ENCODE results near the gene TUT7. TPM values are rescaled to one million over a fixed set of nuclear protein-coding genes. Genes with fewer than 3 reads are reported as not detected.
"Not testable (repeated sequence)": the region's sequence is repeated elsewhere in the genome, so short reads cannot be mapped to it uniquely, and the experiment has no call there.

TUT7 gene
- total RNA-seq, 3 donors from 2014 or later, result 26.4 to 36.7 (median 29.8) TPM

DNA sequence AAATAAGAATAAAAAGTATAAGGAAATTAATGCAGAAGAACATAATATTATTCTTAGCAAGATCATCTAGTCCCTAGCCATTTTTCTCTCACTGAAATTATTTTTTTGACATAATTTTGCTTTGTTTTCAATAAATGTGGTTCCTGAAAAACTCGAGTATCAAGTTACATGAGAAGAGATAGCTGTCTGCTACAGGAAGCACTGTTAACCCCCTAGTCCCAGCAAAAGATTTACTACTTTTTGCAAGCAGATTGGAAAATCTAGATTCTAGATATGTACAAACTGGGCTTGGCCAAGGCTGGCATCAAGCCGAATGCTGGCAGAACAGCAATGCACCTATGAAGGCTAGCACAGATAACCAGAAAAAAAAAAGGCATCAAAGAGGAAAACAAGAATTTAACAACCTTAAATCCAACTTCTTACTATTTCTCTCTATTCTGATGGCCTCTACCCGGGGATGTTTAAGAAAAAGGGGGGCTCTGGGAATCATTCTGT, 49.9 kb downstream of the TUT7 start:
- no peak for ATAC-seq
- Mint-ChIP-seq H3K4me3 (no peak overlapping the region), H3K27me3 (ENCODE audit: low read depth) (no peaks in the 10 kb centered on the region), H3K9me3 (no peaks in the 10 kb centered on the region), H3K4me1 (ENCODE audit: low read depth) (peaks cover 18% of the 10 kb centered on the region), H3K36me3 (ENCODE audit: insufficient read depth) (peaks cover 55% of the 10 kb centered on the region)
- DNase-seq, result no peak

DNA sequence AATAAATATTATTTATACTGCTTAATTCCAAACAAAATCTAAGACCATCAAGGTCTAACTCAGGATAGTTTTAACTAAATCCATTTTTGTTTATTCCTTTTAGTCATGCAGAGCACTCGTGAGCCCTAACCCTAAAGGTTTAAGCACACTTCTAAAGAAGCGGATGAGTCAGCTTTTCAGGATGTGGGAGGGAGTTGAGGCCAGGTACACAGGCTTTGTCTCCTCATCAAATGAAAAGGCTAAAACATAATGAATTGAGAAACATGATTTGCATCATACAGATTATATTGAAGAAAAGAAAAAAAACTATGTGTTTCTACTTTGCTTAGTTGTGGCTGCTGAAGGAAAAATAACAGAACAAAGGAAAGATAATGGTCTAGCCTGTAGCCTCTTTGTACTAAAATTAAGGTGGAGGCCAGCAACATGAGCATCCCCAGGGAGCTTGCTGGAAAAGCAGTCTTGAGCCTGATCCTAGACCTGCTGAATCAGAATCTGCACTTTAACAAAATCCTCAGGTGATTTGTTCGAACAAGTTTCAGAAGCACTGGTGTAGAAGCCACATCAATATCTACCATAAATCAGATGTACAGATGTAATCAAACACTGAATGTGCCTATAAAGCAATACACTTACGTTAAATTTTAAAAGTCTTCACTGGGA, 50.8 kb downstream of the TUT7 start:
- H3K4me1 Mint-ChIP-seq (ENCODE audit: low read depth), result peaks cover 18% of the 10 kb centered on the region
- H3K36me3 Mint-ChIP-seq (ENCODE audit: insufficient read depth), result peaks cover 53% of the 10 kb centered on the region
- no peaks in the 10 kb centered on the region for H3K27me3 Mint-ChIP-seq (ENCODE audit: low read depth)
- DNase-seq (peak; percentile 47), ATAC-seq (peak; percentile 98)
- no peaks in the 10 kb centered on the region for H3K9me3 Mint-ChIP-seq
- peak overlapping the region; percentile 57 for H3K4me3 Mint-ChIP-seq

DNA sequence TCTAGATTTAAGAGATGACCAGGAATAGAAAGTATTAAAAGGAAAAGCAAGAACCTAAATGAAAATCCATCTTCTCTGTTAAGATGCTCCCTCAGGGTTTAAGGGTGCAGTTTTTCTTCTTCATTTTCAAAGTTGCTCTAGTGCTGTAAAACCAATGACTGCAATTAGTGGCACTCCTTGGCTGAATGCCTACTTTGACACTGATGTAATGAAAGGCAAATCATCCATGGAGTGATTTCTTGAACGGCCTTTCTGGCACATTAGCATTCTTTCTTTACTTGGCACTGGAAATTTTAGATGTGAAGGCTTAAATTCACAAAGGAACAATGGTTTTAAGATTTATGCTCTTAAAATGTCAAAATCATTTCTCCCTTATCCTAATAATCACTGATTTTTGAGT, 52.5 kb downstream of the TUT7 start:
- H3K4me1 Mint-ChIP-seq (ENCODE audit: low read depth), result peaks cover 18% of the 10 kb centered on the region
- peaks cover 53% of the 10 kb centered on the region for H3K36me3 Mint-ChIP-seq (ENCODE audit: insufficient read depth)
- H3K9me3 Mint-ChIP-seq, result no peaks in the 10 kb centered on the region
- ATAC-seq (no peak), DNase-seq (no peak)
- H3K27me3 Mint-ChIP-seq (ENCODE audit: low read depth), result no peaks in the 10 kb centered on the region
- no peak overlapping the region for H3K4me3 Mint-ChIP-seq

DNA sequence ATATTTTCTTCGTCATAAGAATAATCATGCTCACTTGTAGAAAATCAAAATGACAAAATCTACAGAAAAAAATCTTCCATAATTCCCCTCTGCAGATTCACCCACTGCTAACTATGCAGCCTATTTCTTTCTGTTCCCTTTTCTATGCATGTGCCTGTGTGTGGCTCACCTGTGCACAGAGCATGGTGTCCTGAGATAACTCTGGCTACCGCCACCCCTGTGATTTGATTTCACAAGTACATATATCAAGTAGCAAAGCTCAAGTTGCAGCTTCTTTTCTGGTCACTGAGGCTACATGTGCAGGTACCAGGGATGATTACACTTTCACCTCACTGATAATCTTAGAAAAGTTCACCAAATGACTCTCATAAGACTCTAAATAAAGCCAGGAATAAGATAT, 53.5 kb downstream of the TUT7 start:
- Mint-ChIP-seq H3K4me3 (no peak overlapping the region), H3K4me1 (ENCODE audit: low read depth) (peaks cover 16% of the 10 kb centered on the region), H3K27me3 (ENCODE audit: low read depth) (no peaks in the 10 kb centered on the region), H3K36me3 (ENCODE audit: insufficient read depth) (peaks cover 49% of the 10 kb centered on the region), H3K9me3 (no peaks in the 10 kb centered on the region)
- DNase-seq (no peak), ATAC-seq (no peak)

DNA sequence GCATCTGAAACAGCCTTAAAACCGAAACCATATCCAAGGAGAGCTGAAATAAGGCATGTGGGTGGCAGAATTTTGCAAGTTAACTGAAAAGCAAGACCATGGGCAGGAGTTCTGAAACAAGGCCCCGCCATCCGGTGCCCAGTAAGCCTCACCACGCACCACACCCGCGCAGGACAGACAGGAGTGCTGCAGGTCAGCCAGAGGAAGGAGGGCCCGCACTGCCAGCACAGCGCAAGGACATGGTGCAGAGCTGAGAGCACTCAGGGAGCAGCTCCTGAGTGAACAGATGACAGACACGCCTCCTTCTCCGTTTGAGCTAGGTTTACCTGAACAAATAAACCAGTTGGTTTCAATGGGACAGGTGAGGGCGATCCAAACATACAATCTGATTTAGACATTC, 55.3 kb downstream of the TUT7 start:
- H3K4me1 Mint-ChIP-seq (ENCODE audit: low read depth), result peaks cover 9% of the 10 kb centered on the region
- H3K36me3 Mint-ChIP-seq (ENCODE audit: insufficient read depth), result peaks cover 42% of the 10 kb centered on the region
- DNase-seq (no peak), ATAC-seq (no peak)
- no peaks in the 10 kb centered on the region for H3K27me3 Mint-ChIP-seq (ENCODE audit: low read depth)
- H3K4me3 Mint-ChIP-seq, result no peak overlapping the region
- H3K9me3 Mint-ChIP-seq, result no peaks in the 10 kb centered on the region

DNA sequence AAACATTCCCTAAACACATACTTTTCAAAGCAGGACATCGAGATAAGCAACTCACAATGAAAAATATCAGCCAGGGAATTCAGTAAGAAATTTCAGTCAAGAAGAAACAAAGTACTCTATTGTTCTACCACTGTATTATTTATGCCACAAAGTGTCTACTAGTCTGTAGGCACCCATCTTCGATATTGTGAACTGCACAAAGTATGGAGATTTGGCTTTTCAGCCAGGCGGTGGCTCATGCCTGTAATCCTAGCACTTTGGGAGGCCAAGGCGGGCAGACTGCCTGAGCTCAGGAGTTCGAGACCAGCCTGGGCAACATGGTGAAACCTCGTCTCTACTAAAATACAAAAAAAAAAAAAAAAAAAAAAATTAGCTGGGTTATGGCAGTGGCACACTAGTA, 63.9 kb downstream of the TUT7 start:
- not testable (repeated sequence) for H3K27me3 Mint-ChIP-seq (ENCODE audit: low read depth); H3K9me3 Mint-ChIP-seq; H3K4me3 Mint-ChIP-seq; H3K4me1 Mint-ChIP-seq (ENCODE audit: low read depth); ATAC-seq; DNase-seq
- peaks cover 16% of the 10 kb centered on the region for H3K36me3 Mint-ChIP-seq (ENCODE audit: insufficient read depth)

DNA sequence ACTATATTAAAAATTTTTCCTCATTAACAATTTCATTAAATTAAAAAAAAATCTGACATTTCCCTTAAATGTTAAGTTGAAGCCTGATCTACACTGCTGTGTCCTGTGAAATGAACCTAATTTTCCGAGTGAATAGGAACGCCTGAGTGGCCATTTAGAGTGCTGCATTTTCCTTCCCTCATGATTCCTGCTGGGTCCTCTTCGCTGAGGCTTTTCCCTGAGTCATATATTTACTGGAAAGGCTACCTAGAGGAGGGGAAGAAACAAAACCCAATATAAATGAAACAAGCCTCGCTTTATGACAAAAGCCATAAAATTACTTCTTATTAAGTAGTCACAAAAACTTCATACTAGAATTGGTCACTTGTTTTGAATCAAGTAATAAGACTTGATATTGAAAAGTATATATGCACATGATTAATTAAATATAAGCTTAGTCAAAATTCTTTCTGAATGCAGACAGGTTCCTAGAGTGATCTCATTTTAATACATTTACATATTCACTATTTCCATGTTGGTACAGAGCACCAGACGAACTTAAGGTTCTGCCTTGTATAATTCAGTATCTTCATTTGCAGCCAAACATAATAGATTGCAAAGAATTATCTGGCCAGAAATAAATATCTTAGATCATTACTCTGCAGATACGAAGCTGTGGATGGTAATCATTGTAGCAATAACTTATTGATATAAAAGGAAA, 65.6 kb downstream of the TUT7 start:
- no peaks in the 10 kb centered on the region for H3K27me3 Mint-ChIP-seq (ENCODE audit: low read depth)
- H3K4me1 Mint-ChIP-seq (ENCODE audit: low read depth), result peaks cover 2% of the 10 kb centered on the region
- H3K4me3 Mint-ChIP-seq, result no peak overlapping the region

DNA sequence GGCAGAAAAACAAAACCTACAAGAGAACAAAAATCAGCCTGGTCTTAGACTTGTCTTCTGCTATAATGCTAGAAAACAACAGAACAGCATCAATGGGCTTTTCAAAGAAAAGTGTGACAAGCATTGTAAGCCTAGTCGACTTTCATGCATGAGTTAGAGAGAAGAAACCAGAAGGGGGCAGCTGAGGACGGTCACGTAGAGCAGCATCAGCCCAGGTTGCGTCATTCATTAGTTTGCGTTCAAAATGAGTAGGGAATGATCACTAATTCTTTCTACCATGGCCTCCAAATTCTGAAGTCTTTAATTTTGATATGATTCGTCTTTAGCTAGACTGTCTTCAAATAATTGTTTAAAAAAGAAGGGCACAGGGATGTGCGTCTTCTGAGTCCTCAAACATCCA, 67.2 kb downstream of the TUT7 start:
- peaks cover 9% of the 10 kb centered on the region for H3K4me1 Mint-ChIP-seq (ENCODE audit: low read depth)
- no peak overlapping the region for H3K4me3 Mint-ChIP-seq
- H3K9me3 Mint-ChIP-seq, result no peaks in the 10 kb centered on the region
- no peaks in the 10 kb centered on the region for H3K27me3 Mint-ChIP-seq (ENCODE audit: low read depth)
- ATAC-seq (no peak), DNase-seq (no peak)
- H3K36me3 Mint-ChIP-seq (ENCODE audit: insufficient read depth), result peaks cover 7% of the 10 kb centered on the region

More for the DNA sequence above, 65.6 kb downstream of the TUT7 start:
- H3K9me3 Mint-ChIP-seq, result no peaks in the 10 kb centered on the region
- DNase-seq (no peak), ATAC-seq (no peak)
- peaks cover 11% of the 10 kb centered on the region for H3K36me3 Mint-ChIP-seq (ENCODE audit: insufficient read depth)

DNA sequence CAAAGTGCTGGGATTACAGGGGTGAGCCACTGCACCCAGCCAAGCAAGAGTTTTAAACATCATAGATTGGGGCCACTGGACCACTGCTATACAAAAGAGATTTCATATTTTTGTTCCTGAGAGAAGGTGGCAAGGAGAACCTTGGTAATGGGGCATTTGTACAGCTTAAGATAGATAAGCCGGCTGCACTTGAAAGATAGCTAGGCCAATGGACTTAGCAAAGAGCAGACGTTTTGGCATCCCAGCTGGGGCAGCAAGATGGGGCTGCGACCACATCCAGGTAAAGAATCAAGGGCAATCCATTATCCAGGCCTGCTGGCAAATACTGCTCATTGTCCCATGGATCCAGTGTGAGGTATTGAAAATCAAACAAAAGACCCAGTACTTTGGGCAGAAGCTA, 67.9 kb downstream of the TUT7 start:
- ATAC-seq (no peak), DNase-seq (no peak)
- peaks cover 12% of the 10 kb centered on the region for H3K4me1 Mint-ChIP-seq (ENCODE audit: low read depth)
- no peaks in the 10 kb centered on the region for H3K27me3 Mint-ChIP-seq (ENCODE audit: low read depth)
- no peaks in the 10 kb centered on the region for H3K9me3 Mint-ChIP-seq
- H3K4me3 Mint-ChIP-seq, result no peak overlapping the region
- H3K36me3 Mint-ChIP-seq (ENCODE audit: insufficient read depth), result peaks cover 7% of the 10 kb centered on the region

DNA sequence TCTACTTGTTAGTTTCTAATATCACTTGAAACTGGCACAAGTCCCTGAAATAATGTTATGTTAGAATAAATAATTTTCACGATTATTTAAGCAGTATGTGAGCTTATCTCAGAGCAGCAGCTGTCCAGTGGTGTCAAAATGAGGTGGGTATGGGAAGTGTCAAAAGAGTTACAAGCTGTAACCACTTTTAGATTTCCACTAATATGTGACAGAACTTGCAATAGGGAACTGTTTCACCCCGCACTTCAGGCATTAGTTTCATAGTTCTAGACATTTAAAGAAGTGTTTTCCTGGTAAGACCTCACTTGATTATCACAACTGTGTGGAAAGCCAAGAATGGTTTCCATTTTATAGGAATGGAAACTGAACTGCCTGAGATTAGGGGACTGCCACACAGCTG, 68.9 kb downstream of the TUT7 start:
- Mint-ChIP-seq H3K27me3 (ENCODE audit: low read depth) (no peaks in the 10 kb centered on the region), H3K4me1 (ENCODE audit: low read depth) (peaks cover 19% of the 10 kb centered on the region), H3K36me3 (ENCODE audit: insufficient read depth) (peaks cover 7% of the 10 kb centered on the region)

DNA sequence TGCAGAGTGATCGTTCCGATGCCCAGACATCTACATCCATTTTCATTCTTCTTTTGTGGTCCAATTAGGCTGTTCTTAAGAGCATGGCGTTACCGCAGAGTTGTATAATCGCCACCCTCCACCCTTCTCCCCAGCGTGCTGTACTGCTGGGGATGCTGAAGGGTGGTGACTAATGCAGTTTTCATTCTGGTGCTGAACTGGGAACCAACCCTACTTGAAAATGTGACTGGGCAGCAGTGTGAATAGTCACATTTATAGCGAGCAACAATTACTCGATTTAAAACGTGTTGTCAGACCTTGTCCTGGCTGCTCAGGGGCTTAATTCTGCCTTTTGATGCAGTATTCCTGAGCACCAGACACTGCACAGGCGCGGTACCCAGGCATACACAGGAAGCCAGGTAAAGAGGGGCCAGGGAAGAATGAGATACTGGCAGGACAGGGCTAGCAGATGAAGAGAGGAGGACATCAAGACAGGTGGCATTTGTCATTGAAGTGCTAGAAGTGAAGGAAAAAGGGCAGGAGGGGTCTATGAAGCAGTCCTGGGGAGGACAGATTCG, 71.2 kb downstream of the TUT7 start:
- ATAC-seq (peak; percentile 71 to 73), DNase-seq (no peak)
- Mint-ChIP-seq H3K4me3 (peak overlapping the region; percentile 88), H3K27me3 (ENCODE audit: low read depth) (no peaks in the 10 kb centered on the region), H3K36me3 (ENCODE audit: insufficient read depth) (peaks cover 16% of the 10 kb centered on the region), H3K4me1 (ENCODE audit: low read depth) (peaks cover 34% of the 10 kb centered on the region), H3K9me3 (no peaks in the 10 kb centered on the region)

More for the DNA sequence above, 68.9 kb downstream of the TUT7 start:
- no peak for DNase-seq
- ATAC-seq, result no peak
- Mint-ChIP-seq H3K4me3 (no peak overlapping the region), H3K9me3 (no peaks in the 10 kb centered on the region)

DNA sequence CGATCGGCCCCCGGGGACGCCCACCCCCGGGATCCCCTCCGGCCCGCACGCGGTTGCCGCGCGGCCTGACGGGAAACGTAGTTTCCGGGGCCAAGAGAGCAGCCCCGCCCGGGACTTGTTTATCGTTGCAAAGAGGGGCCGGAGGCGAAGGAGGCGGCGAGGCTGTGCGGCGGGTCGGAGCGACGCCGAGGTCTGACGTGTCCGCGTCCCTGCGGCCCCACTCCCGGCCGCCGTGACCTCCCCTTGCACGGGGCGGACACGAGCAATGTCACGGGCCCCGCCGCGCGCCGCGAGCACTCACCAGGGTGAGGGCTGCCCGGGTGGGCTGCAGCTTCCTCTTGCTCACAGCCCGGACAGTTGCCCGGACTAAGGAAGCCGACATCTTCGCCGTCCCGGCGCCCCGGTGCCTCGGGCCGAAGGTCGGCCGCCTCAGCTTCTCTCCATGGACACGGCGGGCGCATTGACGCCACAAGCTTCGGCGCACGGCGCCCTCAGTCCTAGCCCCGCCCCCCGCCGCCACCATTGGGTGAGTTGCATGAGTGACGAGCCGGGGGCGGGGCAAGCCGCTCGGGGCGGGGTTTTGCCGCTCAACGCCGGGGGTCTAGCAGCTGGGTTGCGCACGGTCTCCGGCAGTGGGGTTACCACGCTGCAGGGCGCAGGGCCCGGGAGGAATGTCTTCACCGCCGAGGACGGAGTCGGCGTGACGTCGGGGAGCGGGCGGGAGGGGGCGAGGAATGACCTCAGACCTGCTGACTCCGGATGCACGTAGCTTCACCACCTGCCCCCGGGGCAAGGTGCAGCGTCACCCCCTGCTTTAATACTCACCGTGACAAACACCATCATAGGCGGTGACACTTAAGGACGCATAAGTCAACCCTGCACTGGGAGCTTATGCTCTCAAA, 71.9 kb downstream of the TUT7 start, which contains the start of gene ISCA1:
ISCA1 (minus strand) TSS at position 462 of the 902 bp plus-strand sequence; CDS start at position 382, 80 bp downstream.
- DNase-seq, result peak; percentile 98
- peak; percentile 83 to 85 for ATAC-seq
- peaks cover 16% of the 10 kb centered on the region for H3K36me3 Mint-ChIP-seq (ENCODE audit: insufficient read depth)
- H3K4me1 Mint-ChIP-seq (ENCODE audit: low read depth), result peaks cover 39% of the 10 kb centered on the region
- H3K9me3 Mint-ChIP-seq, result no peaks in the 10 kb centered on the region
- no peaks in the 10 kb centered on the region for H3K27me3 Mint-ChIP-seq (ENCODE audit: low read depth)
- H3K4me3 Mint-ChIP-seq, result peak within 1 kb of the TSS; percentile 88

DNA sequence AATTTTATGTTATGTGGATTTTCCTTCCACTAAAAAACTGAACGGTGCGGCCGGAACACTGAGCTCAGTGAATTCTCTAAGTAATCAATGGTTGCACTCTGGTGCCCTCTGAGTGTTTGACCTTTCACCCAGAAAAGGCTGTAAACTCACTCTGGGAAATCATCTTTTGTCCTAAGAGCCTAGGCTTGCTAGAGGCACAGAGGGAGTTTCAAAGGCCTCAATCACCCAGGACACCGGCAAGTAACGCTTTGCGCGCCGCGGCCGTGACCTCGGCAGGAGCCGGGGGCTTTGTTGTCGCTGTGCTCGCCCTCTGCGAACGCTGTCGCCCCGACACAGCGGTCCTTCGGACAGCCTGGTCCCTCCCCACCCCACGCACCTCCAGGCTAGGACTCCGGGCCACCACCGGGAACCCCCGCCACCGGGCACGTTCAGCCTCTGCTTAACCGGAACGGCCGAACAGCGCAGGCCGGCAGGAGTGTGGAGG, 72.6 kb downstream of the TUT7 start:
- peak overlapping the region; percentile 88 for H3K4me3 Mint-ChIP-seq
- H3K9me3 Mint-ChIP-seq, result no peaks in the 10 kb centered on the region
- H3K27me3 Mint-ChIP-seq (ENCODE audit: low read depth), result no peaks in the 10 kb centered on the region
- H3K4me1 Mint-ChIP-seq (ENCODE audit: low read depth), result peaks cover 44% of the 10 kb centered on the region
- DNase-seq (no peak), ATAC-seq (no peak)
- peaks cover 17% of the 10 kb centered on the region for H3K36me3 Mint-ChIP-seq (ENCODE audit: insufficient read depth)

DNA sequence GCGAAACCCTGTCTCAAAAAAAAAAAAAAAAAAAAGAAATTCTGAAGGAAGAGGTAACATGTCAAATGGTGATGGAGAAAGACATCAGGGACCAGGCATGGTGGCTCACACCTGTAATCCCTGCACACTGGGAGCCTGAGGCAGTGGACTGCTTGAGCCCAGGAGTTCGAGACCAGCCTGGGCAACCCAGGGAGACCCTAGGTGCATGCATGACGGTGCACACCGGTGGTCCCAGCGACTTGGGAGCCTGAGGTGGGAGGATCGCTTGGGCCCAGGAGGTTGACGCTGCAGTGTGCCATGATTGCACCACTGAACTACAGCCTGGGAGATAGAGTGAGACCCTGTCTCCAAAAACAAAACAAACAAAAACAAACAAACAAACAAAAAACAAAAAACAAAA, 73.6 kb downstream of the TUT7 start:
- DNase-seq (no peak), ATAC-seq (no peak)
- H3K36me3 Mint-ChIP-seq (ENCODE audit: insufficient read depth), result peaks cover 17% of the 10 kb centered on the region
- peaks cover 44% of the 10 kb centered on the region for H3K4me1 Mint-ChIP-seq (ENCODE audit: low read depth)
- no peaks in the 10 kb centered on the region for H3K27me3 Mint-ChIP-seq (ENCODE audit: low read depth)
- H3K4me3 Mint-ChIP-seq, result peak overlapping the region; percentile 88
- no peaks in the 10 kb centered on the region for H3K9me3 Mint-ChIP-seq

Measured in activated T-cell treated with anti-CD3 and anti-CD28 coated beads, Interleukin-2, amount 50 U/mL, for 4 hours (primary cell).